K562 (cell line): ENCODE measurements around the gene C1orf174. TPM values are rescaled to one million over a fixed set of nuclear protein-coding genes. Genes with fewer than 3 reads are reported as not detected.

Experiments
- ATAC-seq: fragments of 200-7000 bp; cut with Tn5 transposase; 3 replicates; pipeline ENCODE4 v1.9.1; 2020; ENCODE audit warnings: moderate library complexity
- BruUV-seq: library from RNA; stranded (reverse); fragments of 400-500 nt; replicated peaks from 2 replicates; lab custom pipeline; 2021; lab: Mats Ljungman, UMichigan
- CTCF ChIA-PET: fragments of 300-600 bp; formaldehyde crosslinking; extraction: SDS; loops from one replicate; lab custom pipeline; 2021; ENCODE audit warnings: low intra/inter-chr PET ratio; lab: Yijun Ruan, JAX
- POLR2A ChIA-PET: fragments of 300-600, 350-650 bp; sonication (Branson Sonifier 250); formaldehyde crosslinking; extraction: SDS; loops from one replicate; lab custom pipeline; 2021; ENCODE audit warnings: antibody characterized with exemption, inconsistent platforms; lab: Yijun Ruan, JAX
- DNase-seq, 4 experiments: peaks; one replicate each; pipeline versions ENCODE4 v3.0.0 to v3.0.0-alpha.2; 2011 to 2018; ENCODE audit warnings: low spot score in 3 of 4, mixed read lengths in 3 of 4; ENCODE audit errors: extremely low read depth in 1 of 4
- FAIRE-seq: peaks from 2 replicates; lab custom pipeline; 2011; peaks lifted over from hg19 to GRCh38; lab: Jason Lieb, UNC
- H2AFZ ChIP-seq: 2 replicates; pipeline ENCODE4 v1.6.0; 2011; ENCODE audit warnings: low read depth, low read length, control low read depth, inconsistent platforms
- H3K27ac ChIP-seq: fragments of 200-600 bp; 3 replicates; pipeline ENCODE4 v1.8.0; 2011; ENCODE audit warnings: low read depth, mild to moderate bottlenecking, control low read depth, inconsistent platforms, low read length, moderate library complexity, mixed read lengths; ENCODE audit errors: extremely low read depth
- H3K27me3 ChIP-seq, 2 experiments: fragments of 300-600 bp in 1 of 2; 2 replicates in 1 of 2; 3 replicates in 1 of 2; pipeline versions ENCODE4 v1.6.0 to v1.8.0; 2011; ENCODE audit warnings: inconsistent platforms in 2 of 2, low read length in 2 of 2, mild to moderate bottlenecking in 1 of 2, mixed read lengths in 1 of 2, moderate library complexity in 1 of 2; ENCODE audit not compliant: control insufficient read depth in 2 of 2, insufficient read depth in 2 of 2
- H3K36me3 ChIP-seq: fragments of 300-600 bp; 3 replicates; pipeline ENCODE4 v1.8.0; 2011; ENCODE audit warnings: mild to moderate bottlenecking, low read length, inconsistent platforms; ENCODE audit not compliant: control insufficient read depth, insufficient read depth
- H3K4me1 ChIP-seq, 2 experiments: fragments of 200-600 bp in 1 of 2; replicated peaks in 1 of 2; 2 replicates in 1 of 2; 3 replicates in 1 of 2; pipeline versions ENCODE4 v1.5.1 to v1.8.0; 2011; ENCODE audit warnings: inconsistent platforms in 2 of 2, low read length in 2 of 2, mild to moderate bottlenecking in 1 of 2, mixed read lengths in 1 of 2, moderate library complexity in 1 of 2; ENCODE audit not compliant: control insufficient read depth in 2 of 2, insufficient read depth in 2 of 2
- H3K4me2 ChIP-seq: 2 replicates; pipeline ENCODE4 v1.6.1; 2011; ENCODE audit warnings: low read length, control low read depth, inconsistent platforms, mixed read lengths; ENCODE audit not compliant: insufficient read depth
- H3K4me3 ChIP-seq: fragments of 200-600 bp; sonication (generic), shearing (Covaris generic); 2 replicates; pipeline ENCODE4 v1.5.1; 2016; ENCODE audit warnings: control low read depth, inconsistent platforms
- H3K79me2 ChIP-seq: fragments of 200-600 bp; 3 replicates; pipeline ENCODE4 v1.8.0; 2011; ENCODE audit warnings: low read length, inconsistent platforms; ENCODE audit not compliant: control insufficient read depth, insufficient read depth
- H3K9ac ChIP-seq, 2 experiments: 2 replicates each; pipeline versions ENCODE4 v1.6.0 to v1.6.1; 2011; ENCODE audit warnings: low read depth in 2 of 2, low read length in 2 of 2, control low read depth in 1 of 2, inconsistent platforms in 1 of 2, mild to moderate bottlenecking in 1 of 2, mixed read lengths in 1 of 2; ENCODE audit not compliant: insufficient read depth in 1 of 2
- H3K9me1 ChIP-seq: one replicate; pipeline ENCODE4 v1.6.0; 2011; ENCODE audit warnings: inconsistent platforms, mild to moderate bottlenecking, low read length, moderate library complexity; ENCODE audit not compliant: control insufficient read depth, insufficient read depth
- H3K9me3 ChIP-seq: replicated peaks from 2 replicates; pipeline ENCODE4 v1.5.1; 2011; ENCODE audit warnings: low read depth, low read length, inconsistent platforms; ENCODE audit not compliant: control insufficient read depth, insufficient read depth
- H4K20me1 ChIP-seq: replicated peaks from 2 replicates; pipeline ENCODE4 v1.6.1; 2011; ENCODE audit warnings: low read length, inconsistent platforms, mixed read lengths; ENCODE audit not compliant: control insufficient read depth, insufficient read depth
- FOXA3 ChIP-seq, 2 experiments: fragments of 450-650 bp in 1 of 2; sonication (generic) in 1 of 2; formaldehyde crosslinking; IDR thresholded peaks in 1 of 2; conservative IDR thresholded peaks in 1 of 2; 2 replicates each; pipeline versions ENCODE4 v1.4.0 to v1.8.0; 2020 to 2022; ENCODE audit warnings: mild to moderate bottlenecking in 2 of 2, missing genetic modification reagents in 1 of 2
- KDM2B ChIP-seq: fragments of 250-450 bp; sonication (Bioruptor Pico); IDR thresholded peaks from 2 replicates; pipeline ENCODE4 v1.8.0; 2021; ENCODE audit warnings: mild to moderate bottlenecking, moderate library complexity
- TCF15 ChIP-seq: fragments of 250-450 bp; sonication (Bioruptor Pico); IDR thresholded peaks from 2 replicates; pipeline ENCODE4 v1.8.0; 2022; ENCODE audit warnings: moderate library complexity, mild to moderate bottlenecking, inconsistent platforms
- ZNF324 ChIP-seq: fragments of 250-450 bp; sonication (Bioruptor Pico); IDR thresholded peaks from 2 replicates; pipeline ENCODE4 v1.4.0; 2020; ENCODE audit warnings: mild to moderate bottlenecking
- ZNF445 ChIP-seq: fragments of 250-450 bp; sonication (Bioruptor Pico); IDR thresholded peaks from 2 replicates; pipeline ENCODE4 v1.4.0; 2020; ENCODE audit warnings: low read depth, mild to moderate bottlenecking, moderate library complexity
- ZNF668 ChIP-seq: fragments of 250-450 bp; sonication (Bioruptor Pico); IDR thresholded peaks from 2 replicates; pipeline ENCODE4 v1.8.0; 2022; ENCODE audit warnings: mild to moderate bottlenecking, inconsistent platforms
- WGBS: fragments of 100-300 bp; shearing (Covaris generic); methylation state at CpG from one replicate; pipeline ENCODE4 v1.1.6; 2016; ENCODE audit warnings: low coverage, mixed read lengths; ENCODE audit not compliant: insufficient coverage; ENCODE audit errors: missing lambda C conversion rate; 5-methylcytosine and 5-hydroxymethylcytosine counted together
- in situ Hi-C: fragments of 300-500 bp; cut with MboI; formaldehyde crosslinking; loops from 4 replicates; pipeline ENCODE4 v1.15.0; 2018; ENCODE audit warnings: inconsistent platforms, mixed read lengths
- intact Hi-C: fragments of 100-400 bp; cut with micrococcal nuclease; formaldehyde crosslinking; loops from 2 replicates; pipeline ENCODE4 v1.14.2; 2022
- polyA plus RNA-seq, 8 experiments: library from polyadenylated mRNA; depleted of rRNA in 4 of 8; stranded (reverse) in 5 of 8; unstranded in 3 of 8; fragments of >200 nt; fragmentation: Nextera tagmentation in 2 of 8; fragmentation: Illumina TruSeq in 1 of 8; extraction: Ambion mirVana in 2 of 8; extraction: Trizol in 1 of 8; gene quantifications; 2 replicates each; pipeline versions ENCODE4 v1.2.1 to v1.2.3, GENCODE V29; 2011 to 2014; ENCODE audit warnings: inconsistent platforms in 1 of 8, missing spikeins in 1 of 8
- total RNA-seq, 7 experiments: library from RNA; depleted of rRNA in 6 of 7; stranded (reverse); fragments of >200 nt in 6 of 7; fragmentation: Illumina TruSeq in 2 of 7; extraction: Trizol in 2 of 7; gene quantifications; 2 replicates each; pipeline versions ENCODE4 v1.2.1 to v1.2.3, GENCODE V29; 2011 to 2021; ENCODE audit warnings: low replicate concordance in 1 of 7
- TF ChIP-seq, protein P1 (sequence below), 2 experiments: fragments of 450-650 bp; IDR thresholded peaks; 2 replicates each; pipeline ENCODE4 v1.6.1; 2018; ENCODE audit warnings: mild to moderate bottlenecking in 2 of 2, low read depth in 1 of 2; ENCODE audit not compliant: partially characterized antibody in 2 of 2

The C1orf174 gene
- total and polyA plus RNA-seq, 9 of the 15 experiments (the other 6 are each of a cell fraction or from before 2014, with no cell fraction given), result 38.5 to 64.9 (median 45.4) TPM

DNA sequence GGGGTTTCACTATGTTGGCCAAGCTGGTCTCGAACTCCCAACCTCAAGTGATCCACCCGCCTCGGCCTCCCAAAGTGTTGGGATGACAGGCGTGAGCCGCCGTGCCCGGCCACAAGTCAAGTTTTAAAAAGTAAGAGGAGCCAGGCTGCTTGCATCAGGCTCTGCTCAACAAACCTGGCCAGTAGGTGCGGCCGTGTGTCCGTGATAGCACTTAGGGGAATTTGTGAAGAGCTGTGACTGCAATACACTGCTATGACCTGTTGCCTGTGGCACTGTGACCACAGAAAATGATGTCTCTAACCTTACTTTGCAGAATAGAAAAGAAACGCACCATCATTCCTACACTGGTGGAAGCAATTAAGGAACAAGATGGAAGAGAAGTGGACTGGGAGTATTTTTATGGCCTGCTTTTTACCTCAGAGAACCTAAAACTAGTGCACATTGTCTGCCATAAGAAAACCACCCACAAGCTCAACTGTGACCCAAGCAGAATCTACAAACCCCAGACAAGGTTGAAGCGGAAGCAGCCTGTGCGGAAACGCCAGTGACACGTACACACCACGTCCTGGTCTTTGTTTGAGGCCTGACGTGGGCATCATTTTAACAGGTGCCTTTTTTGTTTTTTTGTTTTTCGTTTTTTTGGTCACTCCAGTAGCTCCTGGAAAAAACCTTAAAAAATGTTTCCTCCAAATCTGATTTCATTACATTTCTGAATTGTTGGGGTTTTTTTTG is 16.7 kb downstream of the C1orf174 start (continued):
- TF ChIP-seq ZNF445 (CRISPR knock-in tag), result no peak

- DNase-seq (peak in 1 of 4 experiments; percentile 23), FAIRE-seq (no peak), ATAC-seq (peak; percentile 54)
- Histone ChIP-seq H3K4me2 (no peak overlapping the region), H3K9me3 (peaks cover 4% of the 10 kb centered on the region), H3K9ac (peak overlapping the region in 1 of 2 experiments; percentile 80; a peak in 2 of 4 replicates), H4K20me1 (0 out of 2 replicates have a peak, but pooled peaks cover 3% of the 10 kb centered on the region), H2AFZ (no peak overlapping the region), H3K27ac (no peak overlapping the region), H3K9me1 (no peaks in the 10 kb centered on the region), H3K27me3 (no peaks in the 10 kb centered on the region), H3K36me3 (peaks cover 44% of the 10 kb centered on the region), H3K4me3 (no peak overlapping the region), H3K79me2 (no peaks in the 10 kb centered on the region), H3K4me1 (peaks cover 0 to 18% of the 10 kb centered on the region in 2 experiments; a peak in 3 of 5 replicates)
- CTCF ChIA-PET, result no interaction called here
- no TSS peak for BruUV-seq
- POLR2A ChIA-PET, result interaction anchor here (1.4 kb wide), 1 partner anchor 19 kb away, joined by 8 read pairs; the partner anchor contains the start of gene C1orf174
- in situ Hi-C loops (no loop called here), intact Hi-C loops (no loop called here)
- WGBS, result 50% methylated on average over 5 of the region's 5 CpGs
- TF ChIP-seq, protein P1, sequence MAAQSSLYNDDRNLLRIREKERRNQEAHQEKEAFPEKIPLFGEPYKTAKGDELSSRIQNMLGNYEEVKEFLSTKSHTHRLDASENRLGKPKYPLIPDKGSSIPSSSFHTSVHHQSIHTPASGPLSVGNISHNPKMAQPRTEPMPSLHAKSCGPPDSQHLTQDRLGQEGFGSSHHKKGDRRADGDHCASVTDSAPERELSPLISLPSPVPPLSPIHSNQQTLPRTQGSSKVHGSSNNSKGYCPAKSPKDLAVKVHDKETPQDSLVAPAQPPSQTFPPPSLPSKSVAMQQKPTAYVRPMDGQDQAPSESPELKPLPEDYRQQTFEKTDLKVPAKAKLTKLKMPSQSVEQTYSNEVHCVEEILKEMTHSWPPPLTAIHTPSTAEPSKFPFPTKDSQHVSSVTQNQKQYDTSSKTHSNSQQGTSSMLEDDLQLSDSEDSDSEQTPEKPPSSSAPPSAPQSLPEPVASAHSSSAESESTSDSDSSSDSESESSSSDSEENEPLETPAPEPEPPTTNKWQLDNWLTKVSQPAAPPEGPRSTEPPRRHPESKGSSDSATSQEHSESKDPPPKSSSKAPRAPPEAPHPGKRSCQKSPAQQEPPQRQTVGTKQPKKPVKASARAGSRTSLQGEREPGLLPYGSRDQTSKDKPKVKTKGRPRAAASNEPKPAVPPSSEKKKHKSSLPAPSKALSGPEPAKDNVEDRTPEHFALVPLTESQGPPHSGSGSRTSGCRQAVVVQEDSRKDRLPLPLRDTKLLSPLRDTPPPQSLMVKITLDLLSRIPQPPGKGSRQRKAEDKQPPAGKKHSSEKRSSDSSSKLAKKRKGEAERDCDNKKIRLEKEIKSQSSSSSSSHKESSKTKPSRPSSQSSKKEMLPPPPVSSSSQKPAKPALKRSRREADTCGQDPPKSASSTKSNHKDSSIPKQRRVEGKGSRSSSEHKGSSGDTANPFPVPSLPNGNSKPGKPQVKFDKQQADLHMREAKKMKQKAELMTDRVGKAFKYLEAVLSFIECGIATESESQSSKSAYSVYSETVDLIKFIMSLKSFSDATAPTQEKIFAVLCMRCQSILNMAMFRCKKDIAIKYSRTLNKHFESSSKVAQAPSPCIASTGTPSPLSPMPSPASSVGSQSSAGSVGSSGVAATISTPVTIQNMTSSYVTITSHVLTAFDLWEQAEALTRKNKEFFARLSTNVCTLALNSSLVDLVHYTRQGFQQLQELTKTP (IDR thresholded peaks at IDR 0.05; ENCODE audit: low read depth in 1 of 2, partially characterized antibody in 2 of 2), result no peak
- TF ChIP-seq TCF15 (CRISPR knock-in tag) (no peak), KDM2B (no peak), ZNF324 (no peak), ZNF668 (no peak), FOXA3 (CRISPR knock-in tag; conservative IDR thresholded peaks at IDR 0.05 in 1 of 2, IDR thresholded peaks at IDR 0.05 in 1 of 2) (no peak)
These were observed 18.9 kb downstream of the C1orf174 start for GRCh38 chr1:3881193-3881480.
